HG03558 (cell line): ENCODE measurements around the gene UBE2N.

Experiments
- ATAC-seq: cut with Tn5 transposase; IDR thresholded peaks from one replicate; pipeline ENCODE4 v1.9.1; 2021; ENCODE audit warnings: moderate number of reproducible peaks; ENCODE audit not compliant: unreplicated experiment; ENCODE audit errors: extremely low read depth

The UBE2N gene, protein sequence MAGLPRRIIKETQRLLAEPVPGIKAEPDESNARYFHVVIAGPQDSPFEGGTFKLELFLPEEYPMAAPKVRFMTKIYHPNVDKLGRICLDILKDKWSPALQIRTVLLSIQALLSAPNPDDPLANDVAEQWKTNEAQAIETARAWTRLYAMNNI

DNA sequence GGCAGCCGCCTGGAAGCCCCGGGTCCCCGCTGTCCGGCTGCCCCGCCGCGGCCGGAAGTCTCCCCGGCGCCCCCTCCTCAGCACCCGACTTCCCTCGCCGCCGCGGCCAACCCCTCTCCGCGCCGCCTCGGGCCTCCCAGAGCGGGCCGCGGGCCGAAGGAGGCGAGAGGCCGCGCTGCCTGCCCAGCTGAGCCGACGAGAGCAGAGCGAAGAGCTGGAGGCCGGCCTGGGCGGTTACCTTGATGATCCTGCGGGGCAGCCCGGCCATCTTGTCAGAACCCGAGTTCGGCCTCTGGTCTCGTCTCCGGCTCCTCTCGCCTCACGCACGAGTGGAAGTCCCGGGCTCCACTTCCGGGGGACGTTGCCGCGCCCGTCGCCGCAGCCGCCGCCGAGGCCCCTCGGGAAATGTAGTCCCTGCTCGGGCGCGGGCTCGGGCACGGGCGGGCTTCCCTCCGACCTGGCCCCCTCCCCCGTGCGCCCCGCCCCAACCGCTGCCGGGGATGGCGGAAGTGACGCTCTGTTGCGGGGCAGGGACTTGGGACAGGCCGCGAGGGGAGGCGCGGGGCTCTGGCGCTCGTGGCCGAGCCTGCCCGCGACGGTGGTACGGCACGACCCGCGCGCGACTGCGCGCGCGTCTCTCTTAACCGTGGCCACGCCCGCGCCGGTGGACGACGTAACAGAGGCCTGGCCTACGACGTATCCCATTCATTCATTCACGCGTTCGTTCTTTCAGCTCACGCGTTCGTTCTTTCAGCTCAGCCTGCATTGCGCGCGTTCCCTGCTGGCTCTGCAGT is at the start of gene UBE2N:
Gene UBE2N (minus strand): TSS at position 331 of the 794 bp plus-strand sequence. CDS start 63 bp downstream, at position 268.
- ATAC-seq = peak; percentile 52

DNA sequence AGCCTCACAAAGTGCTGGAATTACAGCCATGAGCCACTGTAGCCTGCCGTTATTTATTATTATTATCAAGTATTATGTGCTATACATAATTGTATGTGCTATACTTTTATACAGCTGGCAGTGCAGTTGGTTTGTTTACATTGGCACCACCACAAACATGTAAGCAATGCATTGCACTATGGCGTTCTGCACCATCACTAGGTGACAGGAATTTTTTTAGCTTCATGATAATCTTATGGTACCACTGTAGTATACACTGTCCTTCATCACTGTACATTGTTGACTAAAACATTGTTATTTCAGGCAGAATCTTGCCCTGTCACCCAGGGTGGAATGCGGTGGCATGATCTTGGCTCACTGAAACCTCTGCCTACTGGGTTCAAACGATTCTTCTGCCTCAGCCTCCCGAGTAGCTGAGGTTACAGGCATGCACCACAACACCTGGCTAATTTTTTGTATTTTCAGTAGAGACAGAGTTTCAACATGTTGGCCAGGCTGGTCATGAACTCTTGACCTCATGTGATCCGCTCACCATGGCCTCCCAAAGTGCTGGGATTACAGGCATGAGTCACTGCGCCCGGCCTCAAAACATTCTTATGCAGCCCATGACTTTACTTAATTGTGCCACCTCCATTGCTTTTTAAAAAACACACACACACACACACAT is 42.7 kb upstream of the UBE2N start:
- no peak for ATAC-seq

DNA sequence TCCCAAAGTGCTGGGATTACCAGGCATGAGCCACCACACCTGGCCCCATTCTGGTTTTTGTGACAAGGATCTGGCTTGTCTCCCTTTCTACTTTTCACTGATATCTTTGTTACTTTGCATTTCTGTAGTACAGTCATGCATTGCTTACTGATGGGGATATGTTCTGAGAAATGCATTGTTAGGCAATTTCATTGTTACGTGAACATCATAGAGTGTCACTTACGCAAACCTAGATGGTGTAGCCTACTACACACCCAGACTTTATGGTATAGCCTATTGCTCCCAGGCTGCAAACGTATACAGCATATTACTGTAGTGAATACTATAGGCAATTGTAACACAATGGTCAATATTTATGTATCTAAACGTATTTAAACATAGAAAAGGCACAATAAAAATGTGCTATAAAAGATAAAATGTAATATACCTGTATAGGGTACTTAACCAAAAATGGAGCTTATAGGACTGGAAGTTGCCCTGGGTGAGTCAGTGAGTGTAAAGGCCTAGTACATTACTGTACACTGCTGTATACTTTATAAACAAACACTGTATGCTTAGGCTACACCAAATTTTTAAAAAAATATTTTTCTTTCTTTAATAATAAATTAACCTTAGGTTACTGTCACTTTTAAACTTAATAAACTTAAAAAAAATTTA is 41.5 kb upstream of the UBE2N start:
- no peak for ATAC-seq

DNA sequence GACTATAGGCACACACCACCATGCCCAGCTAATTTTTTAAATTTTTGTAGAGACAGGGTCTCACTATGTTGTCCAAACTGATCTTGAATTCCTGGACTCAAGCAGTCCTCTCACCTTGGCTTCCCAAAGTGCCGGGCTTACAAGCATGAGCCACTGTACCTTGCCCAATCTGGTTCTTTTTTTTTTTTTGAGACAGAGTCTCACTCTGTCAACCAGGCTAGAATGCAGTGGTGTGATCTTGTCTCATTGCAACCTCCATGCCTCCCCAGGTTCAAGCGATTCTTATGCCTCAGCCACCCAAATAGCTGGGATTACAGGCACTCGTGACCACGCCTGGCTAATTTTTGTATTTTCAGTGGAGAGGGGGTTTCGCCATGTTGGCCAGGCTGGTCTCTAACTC is 41.0 kb upstream of the UBE2N start:
- no peak for ATAC-seq

DNA sequence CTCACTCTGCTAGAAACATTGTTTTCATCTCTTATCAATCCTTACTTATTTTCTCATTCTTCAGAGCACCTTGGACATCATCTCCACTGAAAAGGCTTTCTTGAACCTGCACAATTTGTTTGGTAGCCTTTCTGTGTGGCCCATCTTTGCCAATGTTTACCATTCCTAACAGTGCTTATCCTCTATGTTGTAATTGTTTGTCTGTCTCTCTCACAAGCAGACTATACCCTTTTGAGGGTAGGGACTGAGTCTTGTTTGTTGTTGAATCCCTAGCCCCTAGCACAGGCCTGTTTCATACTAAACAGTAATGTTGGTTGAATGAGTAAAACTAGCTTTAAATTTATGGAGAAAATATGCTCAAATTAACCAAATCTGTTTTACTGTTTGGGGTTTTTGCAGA is 34.8 kb upstream of the UBE2N start:
- no peak for ATAC-seq

DNA sequence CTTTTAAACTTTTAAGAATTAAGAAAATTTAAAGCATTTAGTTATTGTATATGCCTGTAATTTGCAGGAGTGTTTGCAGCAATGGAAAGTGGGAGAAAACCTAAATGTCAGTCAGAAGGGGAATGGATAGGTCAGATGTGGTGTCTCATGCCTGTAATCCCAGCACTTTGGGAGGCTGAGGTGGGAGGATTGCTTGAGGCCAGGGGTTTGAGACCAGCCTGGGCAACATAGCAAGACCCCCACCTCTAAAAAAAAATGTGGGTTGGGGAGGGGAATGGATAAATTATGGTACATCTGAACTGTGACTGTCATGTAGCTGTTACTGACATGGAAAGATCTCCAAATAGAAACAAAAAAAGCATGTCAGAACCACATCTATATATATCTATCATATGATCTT is 27.6 kb upstream of the UBE2N start:
- no peak for ATAC-seq

DNA sequence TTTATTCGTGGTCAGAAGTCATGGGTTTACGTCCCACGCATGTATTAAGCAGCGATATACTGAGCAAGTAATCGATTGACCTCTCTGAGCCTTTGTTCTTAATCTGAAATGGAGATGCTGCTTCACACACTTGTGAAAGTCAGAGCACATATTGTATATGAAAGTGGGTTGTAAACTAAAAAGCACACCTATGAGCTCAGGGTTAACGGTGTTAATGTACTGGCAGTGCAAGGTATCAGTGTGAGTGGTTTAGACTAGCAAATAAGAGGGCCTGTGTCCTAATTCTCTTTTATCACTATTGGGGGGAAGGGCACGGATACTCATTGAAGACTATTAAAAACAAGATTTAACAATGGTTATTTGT is 26.2 kb upstream of the UBE2N start:
- peak; percentile 6 for ATAC-seq

DNA sequence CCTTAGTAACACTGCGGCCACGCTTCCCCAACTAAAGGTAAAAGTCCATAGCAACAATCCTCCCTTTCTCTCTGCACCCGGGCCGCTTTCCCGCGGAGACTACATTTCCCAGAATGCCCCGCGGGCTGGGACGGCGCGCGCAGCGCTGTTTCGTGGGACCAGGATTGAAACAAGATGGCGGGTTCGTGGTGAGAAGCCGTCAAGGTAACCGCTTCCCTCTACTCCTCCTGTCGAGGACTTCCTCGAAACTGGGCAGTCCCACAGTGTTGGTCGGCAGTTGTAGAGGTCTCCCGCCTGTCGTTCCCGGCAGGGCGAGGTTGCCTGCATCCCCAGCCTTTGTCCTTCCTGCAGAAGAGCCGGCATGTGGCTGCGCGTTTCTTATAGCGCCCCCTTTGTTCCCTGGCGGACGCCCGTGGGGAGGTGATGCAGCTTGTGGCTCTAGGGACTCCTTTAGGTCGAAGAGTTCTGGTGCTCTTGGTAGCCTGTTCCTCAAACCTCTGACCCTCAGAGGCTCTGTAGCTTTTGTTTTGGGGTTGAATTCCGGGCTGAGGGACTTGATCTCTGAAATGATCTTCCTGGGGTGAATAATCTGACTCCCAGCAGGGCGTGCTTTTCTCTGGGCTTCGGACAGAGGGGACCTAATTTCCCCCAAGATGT is 25.7 kb upstream of the UBE2N start, which contains the start of gene MRPL42:
Gene MRPL42 (plus strand): TSS at position 164 of the 657 bp plus-strand sequence. CDS start 1,772 bp downstream, outside the sequence.
- ATAC-seq = peak; percentile 73

DNA sequence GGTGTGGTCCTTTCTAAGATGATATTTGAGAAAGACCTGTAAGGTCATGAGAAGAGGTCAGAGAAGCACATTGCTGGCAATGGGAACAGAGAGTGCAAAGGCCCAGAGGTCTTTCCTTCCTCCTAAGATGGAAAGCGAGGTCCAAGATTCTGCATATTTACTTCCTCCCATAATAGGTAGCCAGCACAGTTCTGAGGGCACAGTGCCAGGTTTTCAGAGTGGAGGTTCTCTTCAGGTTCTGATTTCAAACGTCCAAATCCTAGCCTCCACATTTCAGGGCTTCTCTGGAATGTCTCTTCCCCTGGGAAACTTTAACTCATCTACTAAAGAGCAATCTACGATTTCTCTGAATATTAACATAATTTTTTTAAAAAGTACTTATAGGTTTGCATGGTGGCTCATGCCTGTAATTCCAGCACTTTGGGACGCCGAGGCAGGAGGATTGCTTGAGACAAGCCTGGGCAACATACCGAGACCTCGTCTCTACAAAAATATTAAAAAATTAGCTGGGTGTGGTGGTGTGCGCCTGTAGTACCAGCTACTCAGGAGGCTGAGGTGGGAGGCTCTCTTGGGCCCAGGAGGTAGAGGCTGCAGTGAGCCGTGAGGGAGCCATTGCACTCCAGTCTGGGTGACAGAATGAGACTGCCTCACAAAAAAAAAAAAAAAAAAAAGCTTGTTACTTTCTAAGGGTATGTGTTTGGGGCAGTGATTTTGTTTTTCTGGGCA is 25.0 kb upstream of the UBE2N start:
- ATAC-seq = no peak

DNA sequence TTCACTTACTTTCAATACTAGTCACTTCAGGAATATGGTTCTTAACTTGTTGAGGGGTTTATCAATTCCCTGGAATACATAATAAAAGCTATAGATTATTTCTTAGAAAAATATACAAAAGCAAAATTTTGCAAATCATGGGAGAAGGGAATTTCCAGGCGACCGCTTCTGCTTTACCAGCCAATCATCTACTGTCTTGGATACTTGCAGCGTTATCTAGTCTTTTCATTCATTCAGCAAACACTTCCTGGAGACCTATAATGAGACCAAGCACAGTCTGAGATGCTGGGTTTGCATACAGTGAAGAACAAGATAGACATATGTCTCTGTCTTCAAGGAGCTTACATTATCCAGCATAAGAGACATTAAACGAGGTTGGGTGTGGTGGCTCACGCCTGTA is 24.1 kb upstream of the UBE2N start:
- no peak for ATAC-seq

DNA sequence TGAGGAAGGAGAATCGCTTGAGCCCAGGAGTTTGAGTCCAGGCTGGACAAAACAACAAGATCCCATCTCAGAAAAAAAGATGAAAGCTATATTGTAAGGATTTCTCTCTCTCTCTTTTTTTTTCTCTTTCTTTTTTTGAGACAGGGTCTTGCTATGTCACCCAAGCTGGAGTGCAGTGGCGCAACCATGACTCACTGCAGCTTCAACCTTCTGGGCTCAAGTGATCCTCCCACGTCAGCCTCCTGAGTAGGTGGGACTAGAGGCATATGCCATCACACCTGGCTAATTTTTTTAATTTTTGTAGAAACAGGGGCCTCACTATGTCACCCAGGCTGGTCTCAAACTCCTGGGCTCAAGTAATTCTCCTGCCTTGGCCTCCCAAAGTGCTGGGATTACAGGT is 19.8 kb upstream of the UBE2N start:
- no peak for ATAC-seq

DNA sequence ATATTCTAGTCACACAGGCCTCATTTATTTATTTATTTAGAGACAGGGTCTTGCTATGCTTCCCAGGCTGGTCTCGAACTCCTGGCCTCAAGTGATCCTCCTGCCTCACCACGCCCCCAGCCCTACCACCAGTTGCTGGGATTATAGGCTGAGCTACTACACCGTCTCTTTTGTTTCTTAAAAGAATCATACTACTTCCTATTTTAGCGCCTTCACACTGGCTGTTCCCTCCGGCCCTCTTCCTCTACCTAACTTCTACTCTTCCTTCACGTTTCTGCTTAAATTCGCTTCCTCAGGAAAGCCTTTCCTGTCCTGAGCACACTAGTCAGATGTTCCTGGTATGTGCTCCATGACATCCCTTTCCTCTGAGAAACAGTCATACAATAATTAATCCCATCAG is 19.2 kb upstream of the UBE2N start:
- ATAC-seq = no peak

DNA sequence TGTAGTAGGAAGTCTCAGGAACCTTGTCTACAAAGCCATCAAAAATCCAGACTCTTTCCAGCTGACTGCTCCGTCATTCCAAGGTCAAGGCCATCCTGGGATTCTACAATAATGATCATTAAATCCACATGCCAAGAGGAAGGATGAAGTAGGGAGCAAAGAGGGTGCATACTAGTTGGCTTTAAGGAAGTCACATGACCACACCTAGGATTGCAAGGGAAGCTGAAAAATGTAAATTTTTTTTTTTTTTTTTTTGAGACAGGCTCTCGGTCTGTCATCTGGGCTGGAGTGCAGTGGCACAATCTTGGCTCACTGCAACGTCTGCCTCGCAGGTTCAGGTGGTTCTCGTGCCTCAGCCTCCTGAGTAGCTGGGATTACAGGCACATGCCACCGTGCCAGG is 18.3 kb upstream of the UBE2N start:
- no peak for ATAC-seq

DNA sequence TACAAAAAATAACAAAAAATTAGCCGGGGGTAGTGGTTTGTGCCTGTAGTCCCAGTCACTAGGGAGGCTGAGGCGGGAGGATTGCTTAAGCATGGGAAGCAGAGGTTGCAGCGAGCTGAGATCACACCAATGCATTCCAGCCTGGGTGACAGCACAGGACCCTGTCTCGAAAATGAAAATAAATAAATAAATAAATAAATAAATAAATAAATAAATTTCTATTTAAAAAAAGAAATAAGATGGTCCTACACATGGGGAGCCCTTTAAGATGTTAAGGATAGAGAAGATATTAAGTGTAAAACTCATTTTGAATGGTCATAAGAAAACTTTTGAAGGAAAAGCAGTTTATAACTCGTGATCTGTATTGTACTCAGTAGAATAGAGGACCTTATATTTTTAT is 17.4 kb upstream of the UBE2N start:
- no peak for ATAC-seq

DNA sequence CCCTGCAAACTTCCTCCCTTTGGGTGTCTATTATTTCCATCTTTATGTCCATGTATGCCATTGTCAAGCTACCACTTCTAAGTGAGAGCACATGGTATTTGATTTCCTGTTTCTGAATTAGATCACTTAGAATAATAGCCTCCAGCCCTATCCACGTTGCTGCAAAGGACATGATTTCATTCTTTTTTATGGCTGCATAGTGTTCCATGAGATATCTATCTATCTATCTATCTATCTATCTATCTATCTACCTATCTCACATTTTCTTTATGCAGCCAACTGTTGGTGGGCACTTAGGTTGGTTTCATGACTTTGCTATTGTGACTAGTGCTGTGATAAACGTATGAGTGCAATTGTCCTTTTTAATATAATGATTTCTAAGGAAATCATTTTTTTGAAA is 14.3 kb upstream of the UBE2N start:
- ATAC-seq = no peak

DNA sequence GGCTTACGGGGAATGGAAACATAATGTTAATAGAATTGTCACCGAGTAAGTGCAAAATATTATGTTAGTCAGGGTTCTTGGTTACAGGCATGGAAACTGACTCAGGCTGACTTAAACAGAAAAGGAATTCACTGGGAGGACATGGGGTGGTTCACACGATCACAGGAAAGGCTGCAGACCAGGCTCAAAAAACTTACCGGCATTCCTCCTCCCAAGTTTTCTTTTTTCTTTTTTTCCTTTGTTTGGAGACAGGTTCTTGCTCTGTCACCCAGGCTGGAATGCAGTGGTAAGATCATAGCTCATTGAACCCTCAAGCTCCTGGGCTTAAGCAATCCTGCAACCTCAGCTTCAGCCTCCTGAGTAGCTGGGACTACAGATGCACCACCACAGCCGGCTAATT is 11.9 kb upstream of the UBE2N start:
- no peak for ATAC-seq

DNA sequence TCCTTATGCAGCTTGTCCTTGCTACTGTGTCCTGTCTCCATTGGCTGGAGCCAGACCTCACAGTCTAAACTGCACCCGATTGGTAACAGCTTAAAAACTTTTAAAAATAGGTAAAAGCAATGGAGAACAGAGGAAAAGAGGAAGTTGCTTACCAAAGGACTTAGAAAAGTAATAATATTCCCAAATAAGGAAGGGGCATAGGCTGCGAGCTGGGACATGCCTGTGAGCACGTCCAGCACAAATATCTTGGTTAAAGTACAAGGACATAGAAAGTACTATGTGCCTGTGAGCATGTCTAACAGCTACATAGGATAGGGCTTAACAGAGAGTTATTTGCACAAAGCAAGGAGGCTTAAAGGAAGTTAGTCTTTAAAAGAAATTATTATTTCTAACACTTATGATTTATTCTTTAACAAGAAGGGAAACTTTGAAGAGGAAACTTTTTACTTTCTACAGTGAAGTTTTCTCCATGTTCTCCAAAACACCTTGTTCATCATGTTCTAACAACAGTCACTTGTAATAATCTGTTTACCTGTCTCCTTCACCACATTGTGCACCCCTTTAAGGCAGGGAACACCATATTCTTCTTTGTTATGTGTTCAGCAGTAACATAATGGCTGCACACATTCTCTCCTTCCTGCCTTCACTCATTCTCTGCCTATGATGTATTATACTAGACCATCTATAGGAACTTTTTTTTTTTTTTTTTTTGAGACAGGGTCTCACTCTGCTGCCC is 9.8 kb upstream of the UBE2N start:
- no peak for ATAC-seq

DNA sequence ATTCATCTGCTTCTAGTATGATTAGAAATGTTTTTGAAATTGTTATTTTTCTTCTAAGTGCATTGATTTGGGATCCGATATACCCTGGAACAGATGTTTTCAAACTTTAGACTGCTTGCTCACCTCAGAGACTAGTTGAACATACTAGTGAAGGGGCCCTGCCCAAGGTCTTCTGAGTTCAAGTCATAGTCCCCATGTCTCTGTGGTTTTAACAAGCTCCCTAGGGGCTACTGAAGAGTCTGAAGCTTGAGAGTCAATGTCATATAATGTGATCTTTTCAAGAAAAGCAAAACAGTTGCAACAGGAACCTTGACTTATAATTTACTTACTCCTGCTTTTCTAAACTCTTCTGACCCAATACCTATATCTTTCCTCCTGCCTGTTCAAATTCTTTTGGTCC is 7.5 kb upstream of the UBE2N start:
- peak; percentile 81 for ATAC-seq

DNA sequence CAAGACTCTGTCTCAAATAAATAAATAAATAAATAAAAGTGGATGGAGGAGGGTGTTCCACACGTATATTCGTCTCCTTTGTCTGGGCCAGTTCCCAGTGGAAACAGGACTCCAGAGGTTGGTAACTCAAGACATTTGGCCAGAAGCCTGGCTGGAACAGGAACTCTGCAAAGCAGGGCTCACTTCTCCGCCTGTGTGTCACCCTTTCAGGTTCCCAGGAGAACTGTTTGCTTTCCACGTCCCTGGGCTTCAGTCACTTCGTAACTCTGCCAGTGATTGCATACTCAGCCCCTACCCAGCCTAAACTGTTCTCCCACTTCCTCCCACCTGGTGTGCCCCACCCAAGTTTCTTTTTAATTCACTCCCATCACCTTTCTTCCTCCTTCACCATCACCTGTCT is 7.0 kb upstream of the UBE2N start:
- no peak for ATAC-seq
